ENCODE results near the gene NMT1.

- TF ChIP-seq CTCF (IDR thresholded peaks at IDR 0.05) (peak in 2 of 3 experiments; percentile 95 to 99), POLR2AphosphoS5 (IDR thresholded peaks at IDR 0.05) (peak; percentile 44 to 74)
These were observed 39.4 kb upstream of the NMT1 start for GRCh38 chr17:45021607-45022287.

Data from esophagus muscularis mucosa (tissue), 3 donors.